ENCODE measurements around the gene UBE2J2.

- TF ChIP-seq CTCF (IDR thresholded peaks at IDR 0.05): no peak
- no peak for TF ChIP-seq EZH2 (IDR thresholded peaks at IDR 0.05)
Observed at GRCh38 chr1:1280782-1281481, 7.3 kb upstream of the UBE2J2 start.
